Measurements from ENCODE around the gene HERC2.

DNA sequence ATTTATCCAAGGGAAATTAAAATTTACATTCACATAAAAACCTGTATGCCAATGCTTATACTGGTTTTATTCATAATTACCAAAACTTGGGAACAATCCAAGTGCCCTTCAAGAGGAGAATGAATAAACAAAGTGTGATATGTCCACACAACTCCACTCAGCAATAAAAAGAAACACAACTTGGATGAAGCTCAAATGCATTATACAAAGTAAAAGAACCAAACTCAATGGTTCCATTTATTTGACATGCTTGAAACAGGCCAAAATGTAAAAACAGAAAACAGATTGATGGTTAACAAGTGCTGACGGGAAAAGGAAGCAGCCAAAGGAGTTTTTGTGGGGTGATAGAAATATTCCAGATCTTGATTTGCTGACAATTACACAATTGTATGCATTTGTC, 246.4 kb downstream of the HERC2 start:
- TF ChIP-seq POLR2A (IDR thresholded peaks at IDR 0.05) = no peak
- TF ChIP-seq, protein P1, sequence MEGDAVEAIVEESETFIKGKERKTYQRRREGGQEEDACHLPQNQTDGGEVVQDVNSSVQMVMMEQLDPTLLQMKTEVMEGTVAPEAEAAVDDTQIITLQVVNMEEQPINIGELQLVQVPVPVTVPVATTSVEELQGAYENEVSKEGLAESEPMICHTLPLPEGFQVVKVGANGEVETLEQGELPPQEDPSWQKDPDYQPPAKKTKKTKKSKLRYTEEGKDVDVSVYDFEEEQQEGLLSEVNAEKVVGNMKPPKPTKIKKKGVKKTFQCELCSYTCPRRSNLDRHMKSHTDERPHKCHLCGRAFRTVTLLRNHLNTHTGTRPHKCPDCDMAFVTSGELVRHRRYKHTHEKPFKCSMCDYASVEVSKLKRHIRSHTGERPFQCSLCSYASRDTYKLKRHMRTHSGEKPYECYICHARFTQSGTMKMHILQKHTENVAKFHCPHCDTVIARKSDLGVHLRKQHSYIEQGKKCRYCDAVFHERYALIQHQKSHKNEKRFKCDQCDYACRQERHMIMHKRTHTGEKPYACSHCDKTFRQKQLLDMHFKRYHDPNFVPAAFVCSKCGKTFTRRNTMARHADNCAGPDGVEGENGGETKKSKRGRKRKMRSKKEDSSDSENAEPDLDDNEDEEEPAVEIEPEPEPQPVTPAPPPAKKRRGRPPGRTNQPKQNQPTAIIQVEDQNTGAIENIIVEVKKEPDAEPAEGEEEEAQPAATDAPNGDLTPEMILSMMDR (IDR thresholded peaks at IDR 0.05 in 8 of 11, conservative IDR thresholded peaks at IDR 0.05 in 3 of 11) = no peak
- TF ChIP-seq POLR2AphosphoS5 (IDR thresholded peaks at IDR 0.05) = no peak

All from spleen (tissue), 7 donors.